Tibial nerve (tissue), 4 donors: ENCODE data around the gene OSBPL3. TPM values are rescaled to one million over a fixed set of nuclear protein-coding genes. Genes with fewer than 3 reads are reported as not detected.
A peak's percentile ranks its signal among the peaks of the same experiment; 100 is the strongest.

Experiments
- DNase-seq, 2 donors: peaks; one replicate each; pipeline ENCODE4 v3.0.0-alpha.2; 2019; ENCODE audit warnings: low spot score in 2 of 2
- H3K27ac ChIP-seq, 4 donors: fragments of 200-600 bp; sonication (generic) in 3 of 4; one replicate each; pipeline ENCODE4 v1.5.1; 2017 to 2019; ENCODE audit warnings: mild to moderate bottlenecking in 1 of 4
- H3K27me3 ChIP-seq, 2 donors: fragments of 200-600 bp; sonication (generic) in 1 of 2; one replicate each; pipeline versions ENCODE4 v1.5.1 to v1.6.0; 2017 to 2019
- H3K36me3 ChIP-seq, 3 donors: fragments of 200-600 bp; sonication (generic); one replicate each; pipeline ENCODE4 v1.5.1; 2018 to 2019
- H3K4me1 ChIP-seq, 4 donors: fragments of 200-600 bp; sonication (generic) in 3 of 4; one replicate each; pipeline ENCODE4 v1.5.1; 2017 to 2019
- H3K4me3 ChIP-seq, 4 donors: fragments of 200-600 bp; sonication (generic) in 3 of 4; one replicate each; pipeline ENCODE4 v1.5.1; 2017 to 2019; ENCODE audit warnings: mild to moderate bottlenecking in 1 of 4, moderate library complexity in 1 of 4
- H3K9me3 ChIP-seq, 4 donors: fragments of 200-600 bp; sonication (generic) in 3 of 4; one replicate each; pipeline ENCODE4 v1.5.1; 2017 to 2019
- EP300 ChIP-seq, 2 donors: sonication (generic); formaldehyde crosslinking; IDR thresholded peaks; one replicate each; pipeline ENCODE4 v1.6.1; 2017; ENCODE audit warnings: antibody characterized with exemption in 2 of 2, mild to moderate bottlenecking in 1 of 2
- POLR2A ChIP-seq, 2 donors: fragments of 450-650 bp; IDR thresholded peaks; one replicate each; pipeline ENCODE4 v1.6.1; 2017; ENCODE audit warnings: antibody characterized with exemption in 2 of 2, mild to moderate bottlenecking in 2 of 2, moderate library complexity in 2 of 2
- WGBS, 2 donors: methylation state at CpG; one replicate each; pipeline ENCODE4 v1.1.5; 2018; 5-methylcytosine and 5-hydroxymethylcytosine counted together
- total RNA-seq, 4 donors: library from RNA; depleted of rRNA; stranded (reverse); fragments of >200 nt; gene quantifications; one replicate each; pipeline ENCODE4 v1.1.0, GENCODE V29; 2016
- TF ChIP-seq, protein P1 (sequence below), 5 experiments: fragments of 200-600 bp in 3 of 5; fragments of 450-650 bp in 2 of 5; sonication (generic) in 3 of 5; IDR thresholded peaks; one replicate each; pipeline ENCODE4 v1.5.1; 2016 to 2019; ENCODE audit warnings: antibody characterized with exemption in 5 of 5, mild to moderate bottlenecking in 3 of 5, moderate library complexity in 2 of 5

OSBPL3 gene
- total RNA-seq, 4 donors from 2014 or later, result 1.6 to 7.3 (median 5.3) TPM

GRCh38 chr7:24854866-24855265 lies 125.1 kb downstream of the OSBPL3 start:
- no peak for DNase-seq
- no peak overlapping the region for H3K4me3 ChIP-seq
- H3K4me1 ChIP-seq, result no peaks in the 10 kb centered on the region
- H3K36me3 ChIP-seq, result peaks cover 0 to 4% (median 0%) of the 10 kb centered on the region in 3 donors
- H3K27me3 ChIP-seq, result no peaks in the 10 kb centered on the region
- TF ChIP-seq, protein P1, sequence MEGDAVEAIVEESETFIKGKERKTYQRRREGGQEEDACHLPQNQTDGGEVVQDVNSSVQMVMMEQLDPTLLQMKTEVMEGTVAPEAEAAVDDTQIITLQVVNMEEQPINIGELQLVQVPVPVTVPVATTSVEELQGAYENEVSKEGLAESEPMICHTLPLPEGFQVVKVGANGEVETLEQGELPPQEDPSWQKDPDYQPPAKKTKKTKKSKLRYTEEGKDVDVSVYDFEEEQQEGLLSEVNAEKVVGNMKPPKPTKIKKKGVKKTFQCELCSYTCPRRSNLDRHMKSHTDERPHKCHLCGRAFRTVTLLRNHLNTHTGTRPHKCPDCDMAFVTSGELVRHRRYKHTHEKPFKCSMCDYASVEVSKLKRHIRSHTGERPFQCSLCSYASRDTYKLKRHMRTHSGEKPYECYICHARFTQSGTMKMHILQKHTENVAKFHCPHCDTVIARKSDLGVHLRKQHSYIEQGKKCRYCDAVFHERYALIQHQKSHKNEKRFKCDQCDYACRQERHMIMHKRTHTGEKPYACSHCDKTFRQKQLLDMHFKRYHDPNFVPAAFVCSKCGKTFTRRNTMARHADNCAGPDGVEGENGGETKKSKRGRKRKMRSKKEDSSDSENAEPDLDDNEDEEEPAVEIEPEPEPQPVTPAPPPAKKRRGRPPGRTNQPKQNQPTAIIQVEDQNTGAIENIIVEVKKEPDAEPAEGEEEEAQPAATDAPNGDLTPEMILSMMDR (IDR thresholded peaks at IDR 0.05), result no peak
- no peak for TF ChIP-seq EP300 (IDR thresholded peaks at IDR 0.05)
- no peak for TF ChIP-seq POLR2A (IDR thresholded peaks at IDR 0.05)
- H3K27ac ChIP-seq, result no peak overlapping the region
- 90% methylated on average over 3 of the region's 3 CpGs for whole genome bisulfite sequencing, 2 donors
- H3K9me3 ChIP-seq, result no peaks in the 10 kb centered on the region

GRCh38 chr7:24851786-24852185 lies 128.2 kb downstream of the OSBPL3 start:
- H3K36me3 ChIP-seq, result peaks cover 0 to 4% (median 0%) of the 10 kb centered on the region in 3 donors
- no peak for DNase-seq
- H3K4me3 ChIP-seq, result no peak overlapping the region
- no peaks in the 10 kb centered on the region for H3K9me3 ChIP-seq
- TF ChIP-seq POLR2A (IDR thresholded peaks at IDR 0.05), result no peak
- TF ChIP-seq, protein P1 (IDR thresholded peaks at IDR 0.05), result no peak
- no peak for TF ChIP-seq EP300 (IDR thresholded peaks at IDR 0.05)
- no peaks in the 10 kb centered on the region for H3K4me1 ChIP-seq
- no peak overlapping the region for H3K27ac ChIP-seq
- H3K27me3 ChIP-seq, result no peaks in the 10 kb centered on the region

DNA sequence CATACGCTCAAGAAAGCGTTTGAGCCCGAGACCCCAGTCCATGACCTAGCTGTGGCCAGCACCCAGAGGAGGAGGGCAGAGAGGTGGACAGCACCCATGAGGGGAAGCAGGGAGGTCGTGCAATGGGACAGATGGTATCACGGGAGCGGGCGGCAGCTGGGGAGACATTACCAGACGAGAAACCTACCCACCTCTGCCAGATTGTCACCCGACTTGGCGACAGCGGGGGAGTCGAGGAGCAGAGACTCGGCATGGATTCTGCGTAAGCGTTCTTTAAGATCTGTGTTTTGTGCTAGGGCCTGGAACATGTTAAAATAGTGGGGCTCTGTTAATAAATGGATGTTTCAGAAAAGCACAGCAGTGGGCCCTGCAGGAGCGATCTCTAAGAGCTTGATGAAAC lies 131.1 kb downstream of the OSBPL3 start:
- H3K27ac ChIP-seq, result no peak overlapping the region

GRCh38 chr7:24847754-24848153 lies 132.2 kb downstream of the OSBPL3 start:
- Histone ChIP-seq H3K4me3 (no peak overlapping the region), H3K9me3 (no peaks in the 10 kb centered on the region), H3K4me1 (no peaks in the 10 kb centered on the region), H3K27ac (no peak overlapping the region), H3K36me3 (peaks cover 0 to 4% (median 0%) of the 10 kb centered on the region in 3 donors), H3K27me3 (no peaks in the 10 kb centered on the region)
- 91 to 96% methylated on average over 6 of the region's 6 CpGs for WGBS, 2 donors
- TF ChIP-seq, protein P1 (IDR thresholded peaks at IDR 0.05), result no peak
- no peak for TF ChIP-seq EP300 (IDR thresholded peaks at IDR 0.05)
- no peak for TF ChIP-seq POLR2A (IDR thresholded peaks at IDR 0.05)
- DNase-seq, result no peak

More for the DNA sequence above, 131.1 kb downstream of the OSBPL3 start:
- H3K27me3 ChIP-seq, result no peaks in the 10 kb centered on the region
- no peak for DNase-seq
- 85 to 87% methylated on average over 16 of the region's 16 CpGs for WGBS, 2 donors
- H3K9me3 ChIP-seq, result no peaks in the 10 kb centered on the region
- no peaks in the 10 kb centered on the region for H3K4me1 ChIP-seq
- no peak overlapping the region for H3K4me3 ChIP-seq
- peaks cover 0 to 4% (median 0%) of the 10 kb centered on the region in 3 donors for H3K36me3 ChIP-seq
- TF ChIP-seq, protein P1 (IDR thresholded peaks at IDR 0.05), result no peak
- TF ChIP-seq POLR2A (IDR thresholded peaks at IDR 0.05) (no peak), EP300 (IDR thresholded peaks at IDR 0.05) (no peak)

DNA sequence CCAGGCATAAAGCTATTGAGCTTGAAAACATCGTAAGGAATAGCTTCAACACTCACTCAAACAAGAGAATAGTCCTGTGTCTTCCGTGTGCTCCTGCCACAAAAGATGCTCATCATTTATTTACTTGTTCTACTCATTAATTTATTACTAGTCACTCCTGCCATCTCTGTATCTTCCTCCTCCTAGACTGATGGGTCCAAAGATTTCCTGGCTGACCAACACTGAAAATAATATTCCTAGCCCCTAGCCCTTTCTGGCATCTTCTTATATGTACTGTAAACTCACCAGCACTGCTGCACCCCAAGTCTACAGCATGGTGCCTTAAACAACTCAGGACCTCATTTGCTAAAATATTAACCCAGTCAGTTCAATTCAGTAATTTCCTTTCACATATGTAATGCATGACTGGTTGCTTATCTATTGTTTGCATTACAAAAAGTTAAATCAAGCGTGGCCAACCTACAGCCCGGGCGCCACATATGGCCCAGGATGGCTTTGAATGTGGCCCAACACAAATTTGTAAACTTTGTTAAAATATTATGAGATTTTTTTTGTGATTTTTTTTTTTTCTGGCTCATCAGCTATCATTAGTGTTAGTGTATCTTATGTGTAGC lies 136.1 kb downstream of the OSBPL3 start:
- 87% methylated on average over 5 of the region's 5 CpGs for WGBS, 2 donors
- TF ChIP-seq POLR2A (IDR thresholded peaks at IDR 0.05) (no peak), EP300 (IDR thresholded peaks at IDR 0.05) (no peak)
- TF ChIP-seq, protein P1 (IDR thresholded peaks at IDR 0.05), result no peak

More for the DNA sequence above, 136.1 kb downstream of the OSBPL3 start:
- H3K27me3 ChIP-seq, result no peaks in the 10 kb centered on the region
- peak overlapping the region in 1 of 4 donors; percentile 35 for H3K27ac ChIP-seq
- H3K4me3 ChIP-seq, result no peak overlapping the region
- H3K36me3 ChIP-seq, result no peaks in the 10 kb centered on the region
- no peak for DNase-seq
- H3K4me1 ChIP-seq, result no peaks in the 10 kb centered on the region
- no peaks in the 10 kb centered on the region for H3K9me3 ChIP-seq
